Progenitor cell of endocrine pancreas (in vitro differentiated cells): ENCODE measurements around the gene CCDC157. TPM values are rescaled to one million over a fixed set of nuclear protein-coding genes. Genes with fewer than 3 reads are reported as not detected.
A peak's percentile ranks its signal among the peaks of the same experiment; 100 is the strongest.

ENCODE experiments used
- DNase-seq: peaks from one replicate; pipeline ENCODE4 v3.0.0; 2021; ENCODE audit warnings: low spot score; ENCODE audit not compliant: unreplicated experiment
- H3K27ac Mint-ChIP-seq: 2 replicates; pipeline ENCODE4 v1.8.0; 2021; ENCODE audit warnings: mild to moderate bottlenecking, moderate library complexity, mixed read lengths
- H3K27me3 Mint-ChIP-seq: 2 replicates; pipeline ENCODE4 v1.8.0; 2021; ENCODE audit warnings: mixed read lengths
- H3K36me3 Mint-ChIP-seq: 2 replicates; pipeline ENCODE4 v1.8.0; 2022; ENCODE audit warnings: mixed read lengths; ENCODE audit not compliant: insufficient read depth
- H3K4me1 Mint-ChIP-seq: 2 replicates; pipeline ENCODE4 v1.8.0; 2021; ENCODE audit warnings: low read depth, mixed read lengths
- H3K4me3 Mint-ChIP-seq: 2 replicates; pipeline ENCODE4 v1.8.0; 2021; ENCODE audit warnings: low read depth, mild to moderate bottlenecking, moderate library complexity, mixed read lengths
- H3K9me3 Mint-ChIP-seq: 2 replicates; pipeline ENCODE4 v1.8.0; 2021; ENCODE audit warnings: low read depth, mixed read lengths
- CTCF ChIP-seq: fragments of 200-600 bp; sonication (generic); IDR thresholded peaks from one replicate; pipeline ENCODE4 v1.5.0; 2021; ENCODE audit warnings: antibody characterized with exemption, mild to moderate bottlenecking; ENCODE audit not compliant: unreplicated experiment
- long read RNA-seq: library from polyadenylated mRNA; unstranded; transcript quantifications from one replicate; pipeline ENCODE4 v2.0.0, GENCODE V29; 2020
- total RNA-seq: library from RNA; stranded (reverse); gene quantifications from 2 replicates; pipeline ENCODE4 v1.2.1, GENCODE V29; 2021

The CCDC157 gene
- total RNA-seq, result 11.1 and 13.5 TPM in 2 replicates
- long read RNA-seq, transcript CCDC157-202 (3 exons, 1,759 nt), result major isoform, 8 of 16 reads
- long read RNA-seq, partial matches to known transcripts, result 1 of 16 reads
- long read RNA-seq, other reads (novel, unspliced or antisense), result 7 of 16 reads

GRCh38 chr22:30356449-30357235 lies at the start of gene CCDC157, which contains the start of gene SF3A1:
Gene CCDC157, plus strand, starts transcription at chr22:30357007. Its CDS starts 8,994 bp downstream, at chr22:30366001.
Gene SF3A1, minus strand, starts transcription at chr22:30356894. Its CDS starts 102 bp downstream, at chr22:30356792.
- Mint-ChIP-seq H3K36me3 (peaks cover 5% of the 10 kb centered on the region), H3K4me1 (peaks cover 23% of the 10 kb centered on the region), H3K9me3 (no peaks in the 10 kb centered on the region), H3K4me3 (peak within 1 kb of the TSS; percentile 97), H3K27me3 (no peaks in the 10 kb centered on the region), H3K27ac (peak within 1 kb of the TSS; percentile 95)
- TF ChIP-seq CTCF, result no peak
- DNase-seq, result peak; percentile 71

GRCh38 chr22:30307041-30307574 lies 49.7 kb upstream of the CCDC157 start:
- Mint-ChIP-seq H3K4me3 (no peak overlapping the region), H3K27ac (no peak overlapping the region), H3K36me3 (no peaks in the 10 kb centered on the region), H3K27me3 (no peaks in the 10 kb centered on the region), H3K9me3 (no peaks in the 10 kb centered on the region), H3K4me1 (peaks cover 13% of the 10 kb centered on the region)
- no peak for DNase-seq
- TF ChIP-seq CTCF, result no peak

GRCh38 chr22:30308093-30308492 lies 48.7 kb upstream of the CCDC157 start:
- no peak for DNase-seq
- Mint-ChIP-seq H3K4me1 (peaks cover 13% of the 10 kb centered on the region), H3K36me3 (no peaks in the 10 kb centered on the region), H3K27me3 (no peaks in the 10 kb centered on the region), H3K27ac (no peak overlapping the region), H3K4me3 (no peak overlapping the region), H3K9me3 (no peaks in the 10 kb centered on the region)
- no peak for TF ChIP-seq CTCF

- Mint-ChIP-seq H3K27me3 (no peaks in the 10 kb centered on the region), H3K4me3 (no peak overlapping the region), H3K9me3 (no peaks in the 10 kb centered on the region), H3K27ac (no peak overlapping the region), H3K4me1 (peaks cover 13% of the 10 kb centered on the region), H3K36me3 (no peaks in the 10 kb centered on the region)
- DNase-seq, result no peak
- TF ChIP-seq CTCF, result no peak
Measured at GRCh38 chr22:30308518-30309230, 48.1 kb upstream of the CCDC157 start.
